Fibroblast of pulmonary artery (primary cell): ENCODE data around the gene RGSL1.

Source experiments
- DNase-seq: peaks from one replicate; pipeline ENCODE4 v3.0.0-alpha.2; 2010; ENCODE audit warnings: low read depth
- H3K4me3 ChIP-seq: replicated peaks from 2 replicates; pipeline ENCODE4 v1.5.1; 2011; ENCODE audit warnings: low read depth, mild to moderate bottlenecking, control low read depth, low read length, moderate library complexity
- TF ChIP-seq, protein P1 (sequence below): IDR thresholded peaks from 2 replicates; pipeline ENCODE4 v1.5.1; 2011; ENCODE audit warnings: mild to moderate bottlenecking, control low read depth, low read length, inconsistent platforms; ENCODE audit errors: missing control alignments

The RGSL1 gene

DNA sequence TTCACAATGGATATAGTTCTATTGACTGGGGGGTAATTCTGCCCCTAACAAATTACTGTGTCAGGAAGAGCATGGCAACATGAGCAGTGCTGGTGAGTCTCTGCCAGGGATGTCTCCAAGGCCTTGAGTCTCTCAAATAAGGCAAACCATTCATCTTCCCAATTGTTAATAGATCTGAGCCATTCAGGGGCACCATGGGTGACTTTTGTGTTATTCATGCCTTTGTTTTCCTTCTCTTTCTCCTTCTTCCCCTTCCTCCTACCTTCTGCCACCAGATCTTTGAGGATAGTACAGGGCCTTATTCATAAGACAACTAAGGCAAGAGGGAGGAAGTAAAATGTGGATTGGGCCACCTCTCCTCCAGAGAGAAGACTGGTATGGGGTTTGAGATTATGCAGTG, at the start of gene RGSL1:
Gene RGSL1 (plus strand): TSS at position 60 of the 400 bp plus-strand sequence. CDS start 20 bp downstream, at position 80.
- no peak for DNase-seq
- TF ChIP-seq, protein P1, sequence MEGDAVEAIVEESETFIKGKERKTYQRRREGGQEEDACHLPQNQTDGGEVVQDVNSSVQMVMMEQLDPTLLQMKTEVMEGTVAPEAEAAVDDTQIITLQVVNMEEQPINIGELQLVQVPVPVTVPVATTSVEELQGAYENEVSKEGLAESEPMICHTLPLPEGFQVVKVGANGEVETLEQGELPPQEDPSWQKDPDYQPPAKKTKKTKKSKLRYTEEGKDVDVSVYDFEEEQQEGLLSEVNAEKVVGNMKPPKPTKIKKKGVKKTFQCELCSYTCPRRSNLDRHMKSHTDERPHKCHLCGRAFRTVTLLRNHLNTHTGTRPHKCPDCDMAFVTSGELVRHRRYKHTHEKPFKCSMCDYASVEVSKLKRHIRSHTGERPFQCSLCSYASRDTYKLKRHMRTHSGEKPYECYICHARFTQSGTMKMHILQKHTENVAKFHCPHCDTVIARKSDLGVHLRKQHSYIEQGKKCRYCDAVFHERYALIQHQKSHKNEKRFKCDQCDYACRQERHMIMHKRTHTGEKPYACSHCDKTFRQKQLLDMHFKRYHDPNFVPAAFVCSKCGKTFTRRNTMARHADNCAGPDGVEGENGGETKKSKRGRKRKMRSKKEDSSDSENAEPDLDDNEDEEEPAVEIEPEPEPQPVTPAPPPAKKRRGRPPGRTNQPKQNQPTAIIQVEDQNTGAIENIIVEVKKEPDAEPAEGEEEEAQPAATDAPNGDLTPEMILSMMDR = no peak
- no peak within 1 kb of the TSS for H3K4me3 ChIP-seq

DNA sequence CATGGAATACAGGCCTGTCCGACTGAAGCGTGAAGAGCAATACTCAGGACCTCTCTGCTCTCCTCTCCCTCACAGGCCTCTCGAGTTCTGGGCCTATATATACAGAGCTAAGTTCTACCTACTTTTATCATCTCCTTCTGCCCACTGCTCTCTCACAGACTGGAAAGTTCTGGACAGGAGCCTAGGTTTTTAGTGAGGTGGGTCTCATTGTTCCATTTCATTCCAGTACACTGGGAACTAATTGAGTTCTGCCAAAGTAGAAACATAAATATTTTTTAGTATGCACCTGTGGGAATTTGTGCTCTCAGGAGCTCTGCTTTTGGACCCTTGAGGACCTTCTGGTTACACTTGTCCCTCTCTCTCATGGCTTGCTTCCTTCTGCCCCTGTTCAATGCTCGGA, 49.4 kb upstream of the RGSL1 start, which contains the start of gene TEDDM1:
Gene TEDDM1 (minus strand): TSS at position 101 of the 400 bp plus-strand sequence. CDS start 182 bp downstream, outside the sequence.
- H3K4me3 ChIP-seq = no peak within 1 kb of the TSS
- DNase-seq = no peak
- TF ChIP-seq, protein P1 = no peak

GRCh38 chr1:182404781-182405180, 45.2 kb upstream of the RGSL1 start:
- TF ChIP-seq, protein P1 = no peak
- no peak for DNase-seq
- no peak overlapping the region for H3K4me3 ChIP-seq

DNA sequence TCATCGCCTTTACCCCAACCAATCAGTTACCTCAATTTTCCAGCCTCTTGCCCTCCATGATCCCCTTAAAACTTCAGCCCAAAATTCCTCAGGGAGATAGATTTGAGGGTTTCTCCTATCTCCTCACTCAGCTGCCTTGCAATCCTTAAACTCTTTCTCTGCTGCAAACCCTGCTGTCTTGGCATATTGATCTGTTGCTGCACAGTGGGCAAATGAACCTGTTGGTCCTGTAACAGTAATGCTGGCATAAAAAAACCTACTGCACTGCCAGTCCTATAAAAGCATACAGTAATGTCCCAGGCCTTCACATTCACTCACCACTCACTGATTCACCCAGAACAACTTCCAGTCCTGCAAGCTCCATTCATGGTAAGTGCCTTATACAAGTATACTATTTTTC, 44.4 kb upstream of the RGSL1 start:
- H3K4me3 ChIP-seq = no peak overlapping the region
- DNase-seq = no peak
- TF ChIP-seq, protein P1 = no peak

GRCh38 chr1:182406012-182406411, 43.9 kb upstream of the RGSL1 start:
- H3K4me3 ChIP-seq = no peak overlapping the region
- DNase-seq = no peak
- TF ChIP-seq, protein P1 = no peak

DNA sequence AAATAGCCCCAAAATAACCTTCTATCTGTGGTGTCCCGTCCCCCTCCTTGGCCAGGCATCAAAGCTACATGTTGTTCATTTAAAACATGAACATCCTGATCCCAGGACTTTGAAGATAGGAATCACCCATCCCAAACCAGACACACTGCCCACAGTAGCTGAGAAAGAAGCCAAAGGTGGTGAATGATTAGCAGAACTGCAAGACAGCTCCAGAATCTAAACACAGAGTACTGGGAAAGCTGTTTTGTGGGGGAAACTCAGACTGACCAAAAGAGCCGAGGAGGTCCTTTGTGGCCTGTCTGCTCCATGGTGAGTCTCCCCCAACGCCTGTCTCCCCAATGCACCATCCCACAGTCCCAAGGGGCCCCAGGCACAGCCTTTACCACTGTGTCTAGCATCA, 42.2 kb upstream of the RGSL1 start:
- no peak overlapping the region for H3K4me3 ChIP-seq
- TF ChIP-seq, protein P1 = no peak
- no peak for DNase-seq

- DNase-seq = no peak
- TF ChIP-seq, protein P1 = no peak
- H3K4me3 ChIP-seq = no peak overlapping the region
Measured at GRCh38 chr1:182408435-182409075, 41.4 kb upstream of the RGSL1 start.
